ENCODE results near the gene ITPRID1. TPM values are rescaled to one million over a fixed set of nuclear protein-coding genes. Genes with fewer than 3 reads are reported as not detected.

The ITPRID1 gene
- total RNA-seq, 3 donors from 2014 or later, result 1.7 to 2.4 (median 2.3) TPM

DNA sequence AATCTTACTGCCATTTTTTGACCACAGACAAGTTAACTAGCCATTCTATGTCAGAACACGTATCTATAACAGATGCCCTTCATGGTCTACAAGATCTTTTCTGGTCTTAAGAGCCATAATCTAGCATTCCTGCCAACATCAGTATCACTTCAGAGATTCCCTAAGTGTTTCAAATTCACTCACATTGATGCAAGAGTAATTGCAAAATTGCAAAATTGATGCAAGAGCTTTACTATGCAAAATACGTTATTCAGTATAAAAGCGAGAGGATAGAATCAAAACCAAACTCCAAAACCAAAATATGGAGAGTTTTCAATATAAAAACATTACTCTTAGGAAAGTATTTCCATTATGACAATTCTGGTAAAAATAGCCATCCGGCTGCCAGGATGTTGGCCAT is 135.0 kb downstream of the ITPRID1 start:
- TF ChIP-seq, protein P1, sequence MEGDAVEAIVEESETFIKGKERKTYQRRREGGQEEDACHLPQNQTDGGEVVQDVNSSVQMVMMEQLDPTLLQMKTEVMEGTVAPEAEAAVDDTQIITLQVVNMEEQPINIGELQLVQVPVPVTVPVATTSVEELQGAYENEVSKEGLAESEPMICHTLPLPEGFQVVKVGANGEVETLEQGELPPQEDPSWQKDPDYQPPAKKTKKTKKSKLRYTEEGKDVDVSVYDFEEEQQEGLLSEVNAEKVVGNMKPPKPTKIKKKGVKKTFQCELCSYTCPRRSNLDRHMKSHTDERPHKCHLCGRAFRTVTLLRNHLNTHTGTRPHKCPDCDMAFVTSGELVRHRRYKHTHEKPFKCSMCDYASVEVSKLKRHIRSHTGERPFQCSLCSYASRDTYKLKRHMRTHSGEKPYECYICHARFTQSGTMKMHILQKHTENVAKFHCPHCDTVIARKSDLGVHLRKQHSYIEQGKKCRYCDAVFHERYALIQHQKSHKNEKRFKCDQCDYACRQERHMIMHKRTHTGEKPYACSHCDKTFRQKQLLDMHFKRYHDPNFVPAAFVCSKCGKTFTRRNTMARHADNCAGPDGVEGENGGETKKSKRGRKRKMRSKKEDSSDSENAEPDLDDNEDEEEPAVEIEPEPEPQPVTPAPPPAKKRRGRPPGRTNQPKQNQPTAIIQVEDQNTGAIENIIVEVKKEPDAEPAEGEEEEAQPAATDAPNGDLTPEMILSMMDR (IDR thresholded peaks at IDR 0.05), result no peak
- no peaks in the 10 kb centered on the region for H3K4me1 ChIP-seq (ENCODE audit: low read depth)
- no peaks in the 10 kb centered on the region for H3K36me3 ChIP-seq (ENCODE audit: low read depth)
- no peak for ATAC-seq
- H3K9me3 ChIP-seq, result no peaks in the 10 kb centered on the region
- intact Hi-C loops (cut with DNase I, micrococcal nuclease), result no loop called here
- no peak for DNase-seq
- no peak overlapping the region for H3K4me3 ChIP-seq

DNA sequence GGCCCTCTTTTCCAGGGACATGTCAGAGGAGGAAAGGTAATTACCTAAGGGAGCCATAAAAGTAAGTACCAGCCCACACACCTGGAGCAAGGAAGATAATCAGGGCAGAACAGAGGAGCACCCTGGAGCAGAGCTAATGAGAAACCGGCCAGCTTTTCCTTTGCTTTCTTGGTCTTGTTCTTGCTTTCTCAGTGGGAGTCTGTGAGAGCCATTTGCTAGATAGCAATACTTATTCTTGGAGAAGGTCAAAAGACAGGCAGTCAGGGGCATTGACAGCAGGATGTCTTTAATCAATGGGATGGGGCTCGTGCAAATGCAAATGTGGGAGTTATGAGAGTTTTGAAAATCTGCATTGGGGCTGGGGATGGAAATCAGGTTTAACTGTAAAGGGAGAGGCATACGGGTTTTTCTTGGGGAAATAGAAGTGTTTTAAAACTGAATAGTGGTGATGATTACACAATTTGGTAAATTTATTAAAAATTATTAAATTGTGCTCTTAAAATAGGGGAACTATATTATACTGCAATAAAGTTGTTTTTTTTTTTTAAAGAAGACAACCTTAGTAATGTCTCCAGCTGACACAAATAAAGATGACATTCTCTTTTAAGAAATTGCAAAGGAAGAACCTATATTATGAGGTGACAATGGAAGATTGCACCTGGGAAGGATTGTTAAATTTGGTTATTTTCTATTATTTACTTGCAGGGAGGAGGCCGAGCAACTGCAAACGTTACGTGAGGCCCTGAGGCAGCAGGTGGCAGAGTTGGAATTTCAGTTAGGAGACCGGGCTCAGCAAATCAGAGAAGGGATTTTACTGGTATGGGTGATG is 137.6 kb downstream of the ITPRID1 start:
- no peak overlapping the region for H3K4me3 ChIP-seq
- H3K36me3 ChIP-seq (ENCODE audit: low read depth), result no peaks in the 10 kb centered on the region
- no peaks in the 10 kb centered on the region for H3K9me3 ChIP-seq
- DNase-seq (no peak), ATAC-seq (no peak)
- intact Hi-C loops (cut with DNase I, micrococcal nuclease), result no loop called here
- no peaks in the 10 kb centered on the region for H3K4me1 ChIP-seq (ENCODE audit: low read depth)
- TF ChIP-seq, protein P1 (IDR thresholded peaks at IDR 0.05), result no peak

DNA sequence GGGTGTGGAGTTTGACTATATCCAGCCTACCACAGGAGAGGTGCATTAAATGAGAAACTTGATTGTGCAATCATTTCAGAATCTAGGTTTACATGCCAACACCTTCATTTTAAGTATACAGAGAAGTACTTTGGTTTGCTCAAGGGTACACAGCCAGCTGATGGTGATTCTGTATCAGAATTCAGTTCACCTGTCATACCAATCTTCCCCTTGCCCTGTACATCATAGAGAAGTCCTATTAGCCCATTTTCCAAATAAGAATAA is 138.1 kb downstream of the ITPRID1 start:
- no peaks in the 10 kb centered on the region for H3K36me3 ChIP-seq (ENCODE audit: low read depth)
- ATAC-seq, result no peak
- no peak overlapping the region for H3K4me3 ChIP-seq
- DNase-seq, result no peak
- TF ChIP-seq, protein P1 (IDR thresholded peaks at IDR 0.05), result no peak
- no peaks in the 10 kb centered on the region for H3K9me3 ChIP-seq
- no peaks in the 10 kb centered on the region for H3K4me1 ChIP-seq (ENCODE audit: low read depth)
- intact Hi-C loops (cut with DNase I, micrococcal nuclease), result no loop called here

DNA sequence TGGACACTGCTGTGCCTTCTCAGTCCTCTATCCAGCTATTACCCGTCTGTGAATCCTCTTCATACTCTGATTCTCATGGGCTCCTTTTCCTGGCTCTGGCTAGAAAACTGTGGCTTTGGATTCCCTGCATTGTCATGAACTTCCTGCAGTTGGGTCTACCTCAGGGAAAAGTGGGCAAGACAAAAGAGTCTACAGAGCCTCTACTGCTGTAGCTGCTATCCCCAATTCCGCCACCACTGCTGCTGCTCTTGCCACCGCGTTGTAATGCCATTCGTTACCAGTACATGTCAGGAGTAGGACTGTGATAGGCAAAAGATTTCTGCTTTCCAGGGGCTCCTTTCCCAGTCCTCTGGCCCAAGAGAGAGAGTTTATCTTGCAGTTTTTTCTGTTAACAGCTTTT is 149.2 kb downstream of the ITPRID1 start:
- TF ChIP-seq, protein P1 (IDR thresholded peaks at IDR 0.05), result no peak
- Histone ChIP-seq H3K4me1 (ENCODE audit: low read depth) (no peaks in the 10 kb centered on the region), H3K36me3 (ENCODE audit: low read depth) (no peaks in the 10 kb centered on the region), H3K9me3 (no peaks in the 10 kb centered on the region), H3K4me3 (no peak overlapping the region)
- ATAC-seq (no peak), DNase-seq (no peak)
- intact Hi-C loops (cut with DNase I, micrococcal nuclease), result no loop called here

DNA sequence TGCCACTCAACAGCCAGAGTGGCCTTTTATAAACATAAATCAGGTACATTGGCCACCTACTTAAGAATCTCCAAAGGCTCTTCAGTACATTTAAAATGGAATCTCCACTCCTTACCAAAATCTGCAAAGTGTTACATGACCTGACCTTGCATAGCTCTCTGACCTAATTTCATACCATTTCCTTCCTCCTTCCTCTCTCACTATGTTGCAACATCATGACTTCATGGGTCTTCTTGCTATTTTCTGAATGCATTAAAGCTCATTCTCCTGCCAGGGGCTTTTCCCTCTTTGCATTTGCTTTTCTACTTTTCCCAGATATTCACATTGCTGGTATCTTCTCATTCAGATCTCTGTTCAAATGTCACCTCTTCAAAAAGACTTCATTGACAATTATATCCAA is 151.0 kb downstream of the ITPRID1 start:
- Histone ChIP-seq H3K9me3 (no peaks in the 10 kb centered on the region), H3K36me3 (ENCODE audit: low read depth) (no peaks in the 10 kb centered on the region), H3K4me3 (no peak overlapping the region), H3K4me1 (ENCODE audit: low read depth) (no peaks in the 10 kb centered on the region)
- intact Hi-C loops (cut with DNase I, micrococcal nuclease), result no loop called here
- ATAC-seq (no peak), DNase-seq (no peak)
- TF ChIP-seq, protein P1 (IDR thresholded peaks at IDR 0.05), result no peak

DNA sequence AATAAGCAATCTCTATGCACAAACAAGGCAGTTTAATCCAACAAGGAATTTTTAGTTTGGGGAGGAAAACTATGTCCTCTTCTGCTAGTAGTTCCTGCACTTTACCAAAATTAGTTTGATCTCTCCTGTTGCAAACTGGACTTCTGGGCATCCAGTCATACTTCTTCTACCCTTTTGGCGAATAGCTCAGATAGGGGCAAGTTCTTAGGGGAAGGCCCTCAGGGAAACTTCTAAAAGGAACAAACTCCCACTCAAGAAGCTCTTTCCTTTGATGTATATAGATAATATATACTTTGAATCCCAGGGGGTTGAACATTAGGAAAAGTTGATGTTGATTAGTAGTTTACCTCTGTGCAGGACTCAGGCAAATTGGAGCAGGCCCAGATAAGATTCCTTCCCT is 151.7 kb downstream of the ITPRID1 start:
- Histone ChIP-seq H3K9me3 (no peaks in the 10 kb centered on the region), H3K4me3 (no peak overlapping the region), H3K4me1 (ENCODE audit: low read depth) (no peaks in the 10 kb centered on the region), H3K36me3 (ENCODE audit: low read depth) (no peaks in the 10 kb centered on the region)
- ATAC-seq, result no peak
- no peak for DNase-seq
- intact Hi-C loops (cut with DNase I, micrococcal nuclease), result no loop called here
- TF ChIP-seq, protein P1 (IDR thresholded peaks at IDR 0.05), result no peak
